ENCODE measurements around the gene JHY. TPM values are rescaled to one million over a fixed set of nuclear protein-coding genes. Genes with fewer than 3 reads are reported as not detected.

The JHY gene
- total RNA-seq, 1 experiment from 2014 or later = 5.0 TPM

- no peak for DNase-seq (ENCODE audit: low read depth)
Observed at GRCh38 chr11:122938557-122938956, 56.0 kb downstream of the JHY start.

GRCh38 chr11:122951211-122951610 is 68.7 kb downstream of the JHY start:
- DNase-seq (ENCODE audit: low read depth) = no peak

- DNase-seq (ENCODE audit: low read depth) = peak; percentile 15
Observed at GRCh38 chr11:122954455-122954854, 71.9 kb downstream of the JHY start.

- no peak for DNase-seq (ENCODE audit: low read depth)
Observed at GRCh38 chr11:122963961-122964360, 81.4 kb downstream of the JHY start.

GRCh38 chr11:122976061-122976733 is 93.6 kb downstream of the JHY start:
- no peak for DNase-seq (ENCODE audit: low read depth)

- DNase-seq (ENCODE audit: low read depth) = peak; percentile 3
Observed at GRCh38 chr11:122976734-122977469, 94.3 kb downstream of the JHY start.

GRCh38 chr11:122977470-122978298 is 95.1 kb downstream of the JHY start:
- DNase-seq (ENCODE audit: low read depth) = no peak

- DNase-seq (ENCODE audit: low read depth) = no peak
Observed at GRCh38 chr11:122978299-122978620, 95.7 kb downstream of the JHY start.

GRCh38 chr11:122979103-122979814 is 96.7 kb downstream of the JHY start:
- DNase-seq (ENCODE audit: low read depth) = no peak

- no peak for DNase-seq (ENCODE audit: low read depth)
Observed at GRCh38 chr11:122979815-122980595, 97.4 kb downstream of the JHY start.

GRCh38 chr11:122981388-122982264 is 99.1 kb downstream of the JHY start, which contains the start of gene BSX:
Gene BSX, minus strand, starts transcription at chr11:122981834. Its CDS starts 163 bp downstream, at chr11:122981671.
- peak; percentile 58 for DNase-seq (ENCODE audit: low read depth)

- no peak for DNase-seq (ENCODE audit: low read depth)
Observed at GRCh38 chr11:122983438-122984185, 101.1 kb downstream of the JHY start.

- DNase-seq (ENCODE audit: low read depth) = peak; percentile 38
Observed at GRCh38 chr11:122984186-122985011, 101.8 kb downstream of the JHY start.

GRCh38 chr11:122995526-122995925 is 113.0 kb downstream of the JHY start:
- peak; percentile 11 for DNase-seq (ENCODE audit: low read depth)

GRCh38 chr11:122998727-122999366 is 116.3 kb downstream of the JHY start:
- no peak for DNase-seq (ENCODE audit: low read depth)

- DNase-seq (ENCODE audit: low read depth) = peak; percentile 9
Observed at GRCh38 chr11:123000721-123001120, 118.2 kb downstream of the JHY start.

GRCh38 chr11:123006860-123007542 is 124.4 kb downstream of the JHY start:
- no peak for DNase-seq (ENCODE audit: low read depth)
